Dedifferentiated amniotic fluid mesenchymal stem cell (primary cell): Measurements from ENCODE around the gene MYH7.
"Not testable (repeated sequence)": the region's sequence is repeated elsewhere in the genome, so short reads cannot be mapped to it uniquely, and the experiment has no call there.

Experiments used
- DNase-seq: peaks from one replicate; pipeline ENCODE4 v3.0.0-alpha.2; 2016; ENCODE audit errors: extremely low spot score

The MYH7 gene

DNA sequence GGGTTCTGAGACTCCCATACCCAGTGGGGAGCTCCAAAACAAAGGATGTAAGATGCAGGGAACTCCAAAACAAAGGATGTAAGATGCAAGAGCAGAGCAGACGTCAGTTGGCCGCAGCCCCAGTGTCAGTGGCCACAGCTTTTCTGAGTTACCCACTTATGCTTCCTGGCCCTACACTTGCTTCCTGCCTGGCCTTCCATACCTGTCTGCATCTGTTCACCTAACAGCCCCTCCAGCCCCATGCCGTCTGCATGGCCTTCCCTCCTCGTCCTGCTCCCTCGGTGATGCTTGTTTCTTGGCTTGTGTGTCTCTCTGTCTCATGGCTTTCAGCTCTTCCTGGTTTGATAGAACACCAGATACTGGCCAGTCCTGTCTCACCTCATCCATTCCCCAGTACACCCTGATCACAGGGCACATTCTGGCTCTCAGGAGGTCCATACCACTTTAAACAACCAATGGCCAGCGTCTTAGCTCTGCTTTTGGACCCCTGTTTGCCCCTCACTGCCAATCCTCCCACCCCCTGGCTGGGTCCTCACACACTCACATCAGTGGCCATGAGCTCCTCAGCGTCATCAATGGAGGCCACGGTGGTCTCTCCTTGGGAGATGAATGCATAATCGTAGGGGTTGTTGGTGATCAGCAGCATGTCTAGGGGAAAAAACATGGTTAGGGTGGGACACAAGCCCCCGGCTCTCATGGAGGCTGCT lies 5.3 kb downstream of the MYH7 start:
- DNase-seq, result no peak

DNA sequence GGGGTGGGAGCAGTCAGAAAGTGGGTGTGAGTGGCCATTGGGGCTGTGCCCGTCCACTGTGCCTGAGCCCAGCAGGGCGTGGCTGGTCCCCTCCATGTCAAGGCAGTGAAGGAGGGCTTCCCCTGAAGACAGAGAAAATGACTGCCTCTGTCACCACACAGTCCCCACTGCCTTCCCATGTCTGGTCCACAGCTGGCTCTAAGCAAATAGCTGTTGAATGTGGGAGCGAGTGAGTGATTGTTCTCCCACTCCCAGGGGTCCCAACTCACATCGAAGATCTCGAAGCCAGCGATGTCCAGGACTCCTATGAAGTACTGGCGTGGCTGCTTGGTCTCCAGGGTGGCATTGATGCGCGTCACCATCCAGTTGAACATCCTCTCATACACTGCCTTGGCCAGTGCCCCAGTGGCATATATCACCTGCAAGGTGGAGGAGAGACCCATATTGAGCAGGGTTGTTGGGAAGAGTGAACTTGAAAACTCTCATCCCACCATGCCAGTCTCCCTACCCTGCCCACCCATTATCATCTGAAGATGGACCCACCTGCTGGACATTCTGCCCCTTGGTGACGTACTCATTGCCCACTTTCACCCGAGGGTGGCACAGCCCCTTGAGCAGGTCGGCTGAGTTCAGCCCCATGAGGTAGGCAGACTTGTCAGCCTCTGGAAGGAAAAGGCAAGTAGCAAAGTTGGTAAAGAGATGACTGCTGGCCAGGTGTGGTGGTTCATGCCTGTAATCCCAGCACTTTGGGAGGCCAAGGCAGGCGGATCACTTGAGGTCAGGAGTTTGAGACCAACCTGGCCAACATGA lies 6.6 kb downstream of the MYH7 start:
- DNase-seq, result no peak

DNA sequence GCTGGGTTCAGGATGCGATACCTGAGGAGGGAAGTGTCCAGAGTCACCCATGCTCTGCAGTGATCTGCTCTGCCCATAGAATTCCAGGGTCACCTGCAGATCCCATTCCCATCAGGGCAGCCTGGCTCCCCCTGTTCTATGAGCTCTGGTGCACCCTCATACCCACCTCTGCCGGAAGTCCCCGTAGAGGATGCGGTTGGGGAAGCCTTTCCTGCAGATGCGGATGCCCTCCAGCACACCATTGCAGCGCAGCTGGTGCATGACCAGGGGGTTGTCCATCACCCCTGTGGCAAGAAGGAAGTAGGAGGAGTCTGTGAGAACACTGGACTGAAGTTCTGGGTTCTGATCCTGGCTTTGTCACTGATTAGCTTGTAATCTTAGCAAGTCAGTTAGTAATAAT lies 9.7 kb downstream of the MYH7 start:
- DNase-seq, result not testable (repeated sequence)

DNA sequence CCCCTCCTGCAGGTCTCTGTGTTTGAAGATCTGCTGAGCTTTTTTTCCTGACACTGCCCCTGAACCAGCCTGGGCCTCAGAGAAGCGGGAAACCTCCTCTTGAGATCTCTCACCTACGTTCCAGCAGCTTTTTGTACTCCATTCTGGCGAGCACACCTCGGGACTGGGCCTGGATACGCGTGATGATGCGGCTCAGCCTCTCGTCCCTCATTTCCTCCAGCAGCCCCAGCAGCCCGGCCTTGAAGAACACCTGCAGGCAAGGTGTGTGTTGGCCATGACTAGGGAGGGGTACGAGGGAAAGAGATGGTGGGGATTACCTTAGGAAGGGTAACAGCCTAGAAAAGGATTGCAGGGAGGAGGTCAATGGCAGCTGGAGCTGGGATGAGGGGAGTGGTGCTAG lies 10.3 kb downstream of the MYH7 start:
- no peak for DNase-seq

DNA sequence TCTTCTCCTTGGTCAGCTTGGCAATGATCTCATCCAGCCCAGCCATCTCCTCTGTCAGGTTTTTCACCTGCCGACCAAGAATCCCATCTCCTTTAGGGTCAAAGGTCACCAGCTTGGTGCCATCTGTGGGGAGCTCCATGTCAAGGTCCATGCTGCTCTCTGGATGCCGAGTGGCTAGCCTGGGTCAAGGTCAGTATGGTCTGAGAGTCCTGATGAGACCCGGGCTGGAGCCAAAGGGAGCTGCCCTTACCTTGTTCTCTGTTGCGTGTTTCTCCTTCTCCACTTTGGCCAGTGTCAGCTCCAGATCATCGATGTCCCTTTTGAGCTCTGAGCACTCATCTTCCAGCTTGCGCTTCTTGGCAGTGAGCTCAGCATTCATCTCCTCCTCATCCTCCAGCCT lies 11.8 kb downstream of the MYH7 start:
- no peak for DNase-seq

GRCh38 chr14:23421594-23421993 lies 13.9 kb downstream of the MYH7 start:
- no peak for DNase-seq

DNA sequence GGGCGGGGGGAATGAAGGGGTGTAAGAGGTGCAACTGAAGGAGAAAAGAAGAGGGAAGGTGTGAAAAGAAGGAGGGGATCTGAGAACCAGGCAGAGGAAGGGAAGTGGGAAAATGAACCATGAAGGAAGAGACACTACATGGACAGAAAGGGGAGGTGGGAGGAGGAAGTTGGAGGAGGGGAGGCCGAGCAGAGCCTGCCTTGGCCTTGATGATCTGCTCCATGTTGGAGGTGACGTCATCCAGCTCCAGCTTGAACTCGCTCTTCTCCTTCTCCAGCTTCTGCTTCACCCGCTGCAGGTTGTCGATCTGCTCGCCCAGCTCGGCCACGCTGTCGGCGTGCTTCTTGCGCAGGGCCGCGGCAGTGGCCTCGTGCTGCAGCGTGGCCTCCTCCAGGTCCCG lies 15.8 kb downstream of the MYH7 start:
- not testable (repeated sequence) for DNase-seq

DNA sequence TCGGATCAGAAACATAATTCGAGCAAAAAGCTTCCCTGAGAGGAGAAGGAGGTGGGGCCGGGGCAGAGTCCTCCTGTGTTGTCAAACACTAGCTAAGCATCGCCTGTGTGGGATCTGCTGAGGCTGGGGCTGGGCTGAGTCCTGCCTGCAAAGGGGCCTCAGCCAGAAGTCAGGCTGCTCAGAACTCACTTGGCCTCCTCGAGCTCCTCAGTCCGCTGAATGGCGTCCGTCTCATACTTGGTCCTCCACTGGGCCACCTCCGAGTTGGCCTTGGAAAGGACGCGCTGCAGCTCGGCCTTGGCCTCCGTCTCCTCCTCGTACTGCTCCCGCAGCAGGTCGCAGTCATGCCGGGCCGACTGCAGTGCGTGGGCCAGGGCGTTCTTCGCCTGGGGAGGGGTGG lies 17.4 kb downstream of the MYH7 start:
- DNase-seq, result no peak

DNA sequence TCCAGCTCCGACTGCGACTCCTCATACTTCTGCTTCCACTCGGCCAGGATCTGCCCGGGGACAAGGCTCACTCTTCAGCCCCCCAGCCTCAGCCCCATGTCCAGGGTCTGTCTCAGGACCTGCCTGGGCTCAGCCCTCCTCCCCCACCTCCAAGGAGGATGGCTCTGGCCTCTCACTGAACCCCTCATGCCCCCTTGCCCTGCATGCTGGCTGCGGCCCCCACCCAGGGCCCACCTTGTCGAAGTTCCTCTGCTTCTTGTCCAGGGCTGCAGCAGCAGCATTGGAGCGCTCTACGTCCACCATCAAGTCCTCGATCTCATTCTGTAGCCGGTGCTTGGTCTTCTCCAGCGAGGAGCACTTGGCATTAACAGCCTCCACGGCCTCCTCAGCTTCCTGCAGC lies 18.2 kb downstream of the MYH7 start:
- not testable (repeated sequence) for DNase-seq

DNA sequence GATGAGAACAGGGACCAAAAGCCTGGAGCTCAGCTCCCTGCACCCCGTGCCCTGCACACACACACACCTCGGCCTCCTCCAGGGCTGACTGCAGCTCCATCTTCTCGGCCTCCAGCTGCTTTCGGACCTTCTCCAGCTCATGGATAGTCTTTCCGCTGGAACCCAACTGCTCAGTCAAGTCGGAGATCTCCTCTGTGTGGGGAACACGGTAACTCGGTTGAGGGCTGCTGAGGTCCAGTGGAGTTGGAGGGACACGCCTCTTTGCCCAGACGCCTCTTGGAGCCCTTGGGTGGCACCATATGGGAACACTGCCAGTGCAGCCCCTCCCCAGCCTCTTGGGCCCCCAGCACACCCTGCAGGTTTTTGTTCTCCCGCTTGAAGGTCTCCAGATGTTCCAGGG lies 18.7 kb downstream of the MYH7 start:
- no peak for DNase-seq

DNA sequence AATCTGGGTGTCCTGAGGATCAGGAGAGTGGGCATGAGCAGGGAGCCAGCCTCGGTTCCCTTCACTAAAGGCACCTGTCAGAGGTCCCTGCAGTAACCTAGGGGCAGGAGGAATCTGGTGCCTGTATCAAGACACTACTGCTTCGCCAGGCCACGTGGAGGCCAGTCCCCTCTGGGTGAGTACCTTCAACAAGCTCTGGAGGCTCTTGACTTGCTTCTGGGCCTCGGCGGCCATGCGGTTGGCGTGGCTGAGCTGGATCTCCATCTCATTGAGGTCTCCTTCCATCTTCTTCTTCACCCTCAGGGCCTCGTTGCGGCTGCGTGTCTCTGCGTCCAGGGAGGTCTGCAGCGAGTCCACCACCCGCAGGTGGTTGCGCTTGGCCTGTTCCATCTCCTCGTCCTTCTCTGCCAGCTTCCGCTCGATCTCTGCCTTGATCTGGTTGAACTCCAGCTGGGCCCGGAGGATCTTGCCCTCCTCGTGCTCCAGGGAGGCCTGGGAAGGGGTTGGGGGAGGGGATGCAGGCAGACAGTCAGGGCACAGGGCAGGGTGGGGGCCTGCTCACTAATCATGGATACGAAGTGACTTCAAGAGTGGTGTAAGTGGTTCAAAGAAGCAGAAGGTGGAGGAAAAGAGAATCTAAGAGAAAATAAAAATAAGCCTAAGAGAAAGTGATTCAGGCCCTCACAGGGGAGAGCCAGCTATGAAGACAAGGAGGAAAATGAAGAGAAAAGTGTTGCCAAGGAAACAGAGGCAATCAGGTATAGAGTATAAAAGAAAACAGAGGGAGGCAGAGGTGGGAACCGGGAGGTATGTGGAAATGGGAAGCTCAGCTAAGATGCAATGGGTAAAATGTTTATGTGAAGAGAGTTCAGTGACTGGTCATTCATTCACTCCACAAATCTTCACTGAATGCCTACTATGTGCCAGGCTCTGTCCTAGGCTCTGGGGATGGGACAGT lies 19.4 kb downstream of the MYH7 start:
- DNase-seq, result no peak

GRCh38 chr14:23414906-23415820 lies 20.3 kb downstream of the MYH7 start:
- no peak for DNase-seq

DNA sequence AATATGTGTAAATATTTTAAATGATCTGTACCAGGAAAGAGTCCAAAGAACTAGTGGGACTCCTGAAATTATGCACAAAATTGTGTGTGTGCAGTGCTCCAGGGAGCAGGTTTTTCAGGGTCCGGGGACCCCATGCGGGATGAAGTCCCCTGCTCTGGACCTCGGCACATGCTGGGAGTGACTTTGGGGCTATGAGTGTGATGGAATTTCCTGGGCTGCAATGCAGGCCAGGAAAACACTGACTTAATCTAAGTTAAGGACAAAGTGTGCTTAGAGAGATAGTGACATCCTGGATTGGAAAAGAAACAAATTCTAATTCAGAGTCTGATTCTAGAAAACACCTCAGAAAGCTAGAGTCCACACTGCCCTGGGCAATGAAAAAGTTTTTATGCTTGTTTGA lies 21.2 kb downstream of the MYH7 start:
- no peak for DNase-seq

- no peak for DNase-seq
Measured at GRCh38 chr14:23413681-23414080, 21.8 kb downstream of the MYH7 start.

GRCh38 chr14:23411563-23412525 lies 23.6 kb downstream of the MYH7 start:
- DNase-seq, result no peak

DNA sequence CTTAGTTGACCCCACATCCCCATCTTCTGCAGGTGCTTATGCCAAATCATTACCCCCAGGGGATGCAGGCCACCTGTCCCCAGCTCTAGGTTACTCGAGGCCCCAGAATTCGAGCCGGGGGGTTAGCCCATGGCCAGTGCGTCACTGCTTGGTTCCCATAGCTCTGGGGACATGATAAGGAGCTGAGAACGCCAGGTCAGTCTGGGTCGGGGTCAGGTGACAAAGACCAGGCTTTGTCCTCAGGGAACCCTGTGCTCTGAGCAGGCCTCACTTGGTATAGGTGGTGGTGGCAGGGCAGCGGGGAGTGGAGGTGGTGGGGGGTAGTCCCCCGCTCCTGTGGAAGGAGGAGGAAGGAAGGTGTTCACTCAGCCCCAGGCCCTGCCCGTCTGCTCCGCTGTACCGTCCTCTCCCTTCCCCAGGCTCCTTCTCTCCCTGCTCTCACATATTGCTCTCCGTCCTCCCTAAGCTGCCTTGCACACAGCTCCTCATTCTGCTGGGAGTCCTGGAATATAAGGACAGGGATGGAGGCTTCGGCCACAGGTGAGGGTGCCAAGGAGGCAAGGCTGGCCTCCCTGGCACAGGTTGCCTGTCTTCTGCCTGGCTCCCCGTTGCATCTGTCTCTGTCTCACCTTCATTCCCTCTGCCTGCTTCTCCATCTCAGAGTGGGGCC lies 25.4 kb downstream of the MYH7 start:
- DNase-seq, result no peak

DNA sequence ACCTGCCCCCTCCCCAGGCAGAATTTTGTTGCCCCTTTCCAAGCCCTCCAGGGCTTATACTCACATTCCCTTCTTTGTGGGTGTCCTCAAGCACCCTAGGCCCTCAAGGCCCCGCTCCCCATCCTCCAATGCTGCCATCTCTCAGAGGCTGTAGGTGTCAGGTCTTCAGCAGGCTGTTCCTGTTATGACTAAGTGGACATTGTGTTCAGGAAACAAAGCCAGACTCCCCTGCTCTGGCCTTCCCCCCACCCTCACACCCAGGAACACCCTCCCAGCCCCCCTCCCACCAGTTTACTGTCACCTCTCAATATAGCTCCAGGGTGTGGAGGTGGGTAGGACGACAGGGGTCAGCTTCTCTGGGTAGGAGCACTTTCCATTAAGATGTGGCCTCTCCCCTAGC lies 26.0 kb downstream of the MYH7 start:
- DNase-seq, result no peak

- DNase-seq, result no peak
Measured at GRCh38 chr14:23408307-23408630, 27.2 kb downstream of the MYH7 start.

DNA sequence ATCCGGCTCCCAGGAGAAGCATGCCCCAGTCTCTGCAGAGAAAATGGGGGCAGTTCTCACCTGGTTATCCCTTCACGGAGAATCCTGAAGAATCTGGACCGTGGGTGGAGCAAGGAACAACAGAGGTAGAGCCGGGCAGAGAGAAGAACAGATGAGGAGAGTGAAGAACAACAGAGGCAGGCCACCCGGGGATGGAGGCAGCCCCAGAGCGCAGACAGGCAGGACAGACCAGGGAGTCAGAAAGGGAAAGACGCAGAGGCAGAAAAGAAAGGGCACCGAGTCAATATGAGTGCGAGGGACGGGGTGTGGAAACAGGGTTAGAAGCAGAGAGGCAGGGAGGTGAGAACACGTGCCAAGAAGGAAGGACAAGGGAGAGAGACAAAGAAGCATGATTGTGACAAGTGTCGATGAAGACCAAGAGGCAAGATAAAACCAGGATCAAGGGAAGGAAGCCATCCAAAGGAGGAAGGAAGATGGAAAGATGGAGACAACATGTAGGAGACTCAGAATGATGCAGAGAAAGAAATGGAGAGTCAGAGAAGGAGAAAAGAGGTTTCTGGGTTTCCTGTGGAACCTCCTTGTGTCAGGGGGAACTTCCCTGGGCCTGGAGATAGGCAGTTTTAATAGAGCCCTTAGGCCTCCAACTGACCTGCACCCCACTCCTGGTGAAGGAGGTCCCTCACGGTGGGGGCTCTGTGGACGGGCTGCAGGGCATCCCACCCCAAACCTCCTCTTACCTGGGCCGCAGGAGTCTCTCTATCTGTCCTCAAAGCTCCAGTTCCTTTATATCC lies 27.7 kb downstream of the MYH7 start, which contains the start of gene MYH6:
MYH6 (minus strand) TSS at position 758 of the 791 bp plus-strand sequence. CDS start 1,050 bp downstream, outside the sequence.
- no peak for DNase-seq
